K562 (cell line): ENCODE measurements around the gene GATAD1. TPM values are rescaled to one million over a fixed set of nuclear protein-coding genes. Genes with fewer than 3 reads are reported as not detected.
A peak's percentile ranks its signal among the peaks of the same experiment; 100 is the strongest.

Source experiments
- ARID1B ChIP-seq: fragments of 450-650 bp; IDR thresholded peaks from 2 replicates; pipeline ENCODE4 v1.6.1; 2016; ENCODE audit warnings: antibody characterized with exemption, mild to moderate bottlenecking, inconsistent platforms
- CBX3 ChIP-seq, 2 experiments: IDR thresholded peaks; 1 replicate in 1 of 2; 2 replicates in 1 of 2; pipeline ENCODE4 v1.6.1; 2012; ENCODE audit warnings: inconsistent platforms in 2 of 2, low read length in 2 of 2, borderline replicate concordance in 1 of 2, control low read depth in 1 of 2
- CHD2 ChIP-seq: IDR thresholded peaks from 2 replicates; pipeline ENCODE4 v1.6.1; 2011; ENCODE audit warnings: low read depth, low read length
- ELF1 ChIP-seq: fragments of 200-800 bp; sonication (Bioruptor generic); IDR thresholded peaks from 2 replicates; pipeline ENCODE4 v1.6.1; 2016; ENCODE audit warnings: missing genetic modification characterization, missing compliant biosample characterization
- ESRRA ChIP-seq: fragments of 450-650 bp; IDR thresholded peaks from 2 replicates; pipeline ENCODE4 v1.6.1; 2014; ENCODE audit warnings: low read depth, mild to moderate bottlenecking, moderate library complexity, borderline replicate concordance
- NCOA1 ChIP-seq: fragments of 450-650 bp; IDR thresholded peaks from 2 replicates; pipeline ENCODE4 v1.6.1; 2016; ENCODE audit warnings: low read depth
- PHF20 ChIP-seq: fragments of 450-650 bp; IDR thresholded peaks from 2 replicates; pipeline ENCODE4 v1.6.1; 2018; ENCODE audit not compliant: partially characterized antibody
- SMC3 ChIP-seq: conservative IDR thresholded peaks from 2 replicates; pipeline ENCODE4 v1.6.1; 2011; ENCODE audit warnings: low read depth, low read length, improper control_type of control experiment; ENCODE audit not compliant: insufficient read depth
- TBP ChIP-seq: optimal IDR thresholded peaks from 2 replicates; pipeline ENCODE3; 2011; ENCODE audit warnings: low read depth, low read length, improper control_type of control experiment
- TEAD1 ChIP-seq, 2 experiments: fragments of 450-650 bp in 1 of 2; sonication (generic) in 1 of 2; formaldehyde crosslinking; IDR thresholded peaks; 2 replicates each; pipeline versions ENCODE4 v1.4.0 to v1.8.0; 2020 to 2022; ENCODE audit warnings: mild to moderate bottlenecking in 2 of 2, missing genetic modification reagents in 1 of 2
- TGIF2 ChIP-seq: sonication (generic); formaldehyde crosslinking; IDR thresholded peaks from 2 replicates; pipeline ENCODE4 v1.8.1; 2022; ENCODE audit warnings: mild to moderate bottlenecking, missing genetic modification reagents, moderate library complexity
- ZFP1 ChIP-seq: fragments of 450-650 bp; formaldehyde crosslinking; IDR thresholded peaks from 2 replicates; pipeline ENCODE4 v1.4.0; 2020; ENCODE audit warnings: mild to moderate bottlenecking, mixed read lengths
- ZNF253 ChIP-seq: fragments of 250-450 bp; sonication (Bioruptor Pico); conservative IDR thresholded peaks from 2 replicates; pipeline ENCODE4 v1.6.1; 2021; ENCODE audit warnings: mild to moderate bottlenecking
- ZNF507 ChIP-seq: conservative IDR thresholded peaks from 2 replicates; pipeline ENCODE4 v1.6.1; 2017; ENCODE audit warnings: missing genetic modification characterization, missing compliant biosample characterization
- polyA plus RNA-seq, 8 experiments: library from polyadenylated mRNA; depleted of rRNA in 4 of 8; stranded (reverse) in 5 of 8; unstranded in 3 of 8; fragments of >200 nt; fragmentation: Nextera tagmentation in 2 of 8; fragmentation: Illumina TruSeq in 1 of 8; extraction: Ambion mirVana in 2 of 8; extraction: Trizol in 1 of 8; gene quantifications; 2 replicates each; pipeline versions ENCODE4 v1.2.1 to v1.2.3, GENCODE V29; 2011 to 2014; ENCODE audit warnings: inconsistent platforms in 1 of 8, missing spikeins in 1 of 8
- total RNA-seq, 7 experiments: library from RNA; depleted of rRNA in 6 of 7; stranded (reverse); fragments of >200 nt in 6 of 7; fragmentation: Illumina TruSeq in 2 of 7; extraction: Trizol in 2 of 7; gene quantifications; 2 replicates each; pipeline versions ENCODE4 v1.2.1 to v1.2.3, GENCODE V29; 2011 to 2021; ENCODE audit warnings: low replicate concordance in 1 of 7
- TF ChIP-seq, protein P1 (sequence below): sonication (generic); formaldehyde crosslinking; IDR thresholded peaks from 2 replicates; pipeline ENCODE4 v1.8.1; 2023; ENCODE audit warnings: mild to moderate bottlenecking, missing genetic modification reagents
- TF ChIP-seq, protein P2 (sequence below): sonication (generic); formaldehyde crosslinking; IDR thresholded peaks from 2 replicates; pipeline ENCODE4 v1.8.0; 2022; ENCODE audit warnings: mild to moderate bottlenecking, low read depth, missing genetic modification reagents
- TF ChIP-seq, protein P3 (sequence below): fragments of 450-650 bp; IDR thresholded peaks from 2 replicates; pipeline ENCODE4 v1.6.1; 2016; ENCODE audit warnings: antibody characterized with exemption
- TF ChIP-seq, protein P4 (sequence below), 2 experiments: fragments of 150-350 bp in 1 of 2; IDR thresholded peaks; 2 replicates each; pipeline ENCODE4 v1.6.1; 2012 to 2016; ENCODE audit warnings: low read depth in 2 of 2, low read length in 2 of 2, mild to moderate bottlenecking in 1 of 2, moderate library complexity in 1 of 2

Gene GATAD1
- total and polyA plus RNA-seq, 9 of the 15 experiments (the other 6 are each of a cell fraction or from before 2014, with no cell fraction given): 9.3 to 67.7 (median 34.3) TPM

DNA sequence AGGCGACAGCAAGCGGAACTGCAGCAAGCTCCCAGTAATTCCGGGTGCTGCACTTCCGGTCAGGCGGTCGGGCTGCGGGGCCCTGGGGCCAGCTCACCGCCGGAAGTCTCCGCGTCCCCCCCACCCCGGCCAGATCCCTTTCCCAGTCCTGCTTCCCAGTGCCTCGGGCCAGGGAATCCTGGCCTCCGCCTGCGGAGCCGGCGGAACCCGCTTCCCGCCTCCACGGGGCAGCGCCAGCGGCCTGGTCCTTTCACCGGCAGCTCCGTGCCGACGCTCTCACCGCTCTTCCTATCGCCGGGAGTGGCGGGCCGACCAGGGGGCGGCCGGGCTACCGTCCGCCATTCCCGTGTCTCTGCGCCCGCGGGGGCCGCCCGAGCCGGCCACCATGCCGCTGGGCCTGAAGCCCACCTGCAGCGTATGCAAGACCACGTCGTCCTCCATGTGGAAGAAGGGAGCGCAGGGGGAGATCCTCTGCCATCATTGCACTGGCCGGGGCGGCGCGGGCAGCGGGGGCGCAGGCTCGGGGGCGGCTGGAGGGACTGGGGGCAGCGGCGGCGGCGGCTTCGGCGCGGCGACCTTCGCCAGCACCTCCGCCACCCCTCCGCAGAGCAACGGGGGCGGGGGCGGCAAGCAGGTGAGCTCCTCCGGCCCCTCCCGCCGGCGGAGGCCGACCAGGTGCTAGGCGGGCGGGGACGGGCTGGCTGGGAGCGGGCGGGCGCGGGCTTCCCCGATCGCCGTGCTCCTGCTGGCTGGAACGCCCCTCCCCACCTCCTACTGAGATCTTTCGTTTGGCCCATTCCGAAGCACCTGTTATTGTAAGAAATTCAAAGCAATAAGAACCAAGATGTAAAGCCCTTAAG lies at the start of gene GATAD1 (continued):
- TF ChIP-seq, protein P1, sequence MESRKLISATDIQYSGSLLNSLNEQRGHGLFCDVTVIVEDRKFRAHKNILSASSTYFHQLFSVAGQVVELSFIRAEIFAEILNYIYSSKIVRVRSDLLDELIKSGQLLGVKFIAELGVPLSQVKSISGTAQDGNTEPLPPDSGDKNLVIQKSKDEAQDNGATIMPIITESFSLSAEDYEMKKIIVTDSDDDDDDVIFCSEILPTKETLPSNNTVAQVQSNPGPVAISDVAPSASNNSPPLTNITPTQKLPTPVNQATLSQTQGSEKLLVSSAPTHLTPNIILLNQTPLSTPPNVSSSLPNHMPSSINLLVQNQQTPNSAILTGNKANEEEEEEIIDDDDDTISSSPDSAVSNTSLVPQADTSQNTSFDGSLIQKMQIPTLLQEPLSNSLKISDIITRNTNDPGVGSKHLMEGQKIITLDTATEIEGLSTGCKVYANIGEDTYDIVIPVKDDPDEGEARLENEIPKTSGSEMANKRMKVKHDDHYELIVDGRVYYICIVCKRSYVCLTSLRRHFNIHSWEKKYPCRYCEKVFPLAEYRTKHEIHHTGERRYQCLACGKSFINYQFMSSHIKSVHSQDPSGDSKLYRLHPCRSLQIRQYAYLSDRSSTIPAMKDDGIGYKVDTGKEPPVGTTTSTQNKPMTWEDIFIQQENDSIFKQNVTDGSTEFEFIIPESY (CRISPR knock-in tag): 0 out of 2 replicates have a peak, but pooled peaks have one; percentile 67
- TF ChIP-seq, protein P2, sequence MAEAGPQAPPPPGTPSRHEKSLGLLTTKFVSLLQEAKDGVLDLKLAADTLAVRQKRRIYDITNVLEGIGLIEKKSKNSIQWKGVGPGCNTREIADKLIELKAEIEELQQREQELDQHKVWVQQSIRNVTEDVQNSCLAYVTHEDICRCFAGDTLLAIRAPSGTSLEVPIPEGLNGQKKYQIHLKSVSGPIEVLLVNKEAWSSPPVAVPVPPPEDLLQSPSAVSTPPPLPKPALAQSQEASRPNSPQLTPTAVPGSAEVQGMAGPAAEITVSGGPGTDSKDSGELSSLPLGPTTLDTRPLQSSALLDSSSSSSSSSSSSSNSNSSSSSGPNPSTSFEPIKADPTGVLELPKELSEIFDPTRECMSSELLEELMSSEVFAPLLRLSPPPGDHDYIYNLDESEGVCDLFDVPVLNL (CRISPR knock-in tag): no peak
- TF ChIP-seq, protein P3, sequence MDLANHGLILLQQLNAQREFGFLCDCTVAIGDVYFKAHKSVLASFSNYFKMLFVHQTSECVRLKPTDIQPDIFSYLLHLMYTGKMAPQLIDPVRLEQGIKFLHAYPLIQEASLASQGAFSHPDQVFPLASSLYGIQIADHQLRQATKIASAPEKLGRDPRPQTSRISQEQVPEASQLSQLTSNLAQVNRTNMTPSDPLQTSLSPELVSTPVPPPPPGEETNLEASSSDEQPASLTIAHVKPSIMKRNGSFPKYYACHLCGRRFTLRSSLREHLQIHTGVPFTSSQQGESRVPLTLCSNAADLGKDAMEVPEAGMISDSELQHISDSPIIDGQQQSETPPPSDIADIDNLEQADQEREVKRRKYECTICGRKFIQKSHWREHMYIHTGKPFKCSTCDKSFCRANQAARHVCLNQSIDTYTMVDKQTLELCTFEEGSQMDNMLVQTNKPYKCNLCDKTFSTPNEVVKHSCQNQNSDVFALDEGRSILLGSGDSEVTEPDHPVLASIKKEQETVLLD: no peak
- 0 out of 2 replicates have a peak, but pooled peaks have one; percentile 26 for TF ChIP-seq CHD2
- peak; percentile 81 for TF ChIP-seq SMC3
- TF ChIP-seq ELF1: peak; percentile 97
- TF ChIP-seq NCOA1: peak; percentile 81; the same call in 1 of the 2 replicates
- TF ChIP-seq TBP: peak; percentile 69
- TF ChIP-seq PHF20: peak; percentile 79
- no peak for TF ChIP-seq ZNF507 (tag)
- TF ChIP-seq TEAD1 (CRISPR knock-in tag; IDR thresholded peaks at IDR 0.05): peak in 1 of 2 experiments; percentile 81; a peak in 2 of 4 replicates
- TF ChIP-seq ZNF253 (CRISPR knock-in tag): no peak
- TF ChIP-seq ZFP1 (CRISPR knock-in tag): no peak
- peak; percentile 22; the same call in 1 of the 2 replicates for TF ChIP-seq ESRRA
- TF ChIP-seq ARID1B: 0 out of 2 replicates have a peak, but pooled peaks have one; percentile 25
- TF ChIP-seq, protein P4, sequence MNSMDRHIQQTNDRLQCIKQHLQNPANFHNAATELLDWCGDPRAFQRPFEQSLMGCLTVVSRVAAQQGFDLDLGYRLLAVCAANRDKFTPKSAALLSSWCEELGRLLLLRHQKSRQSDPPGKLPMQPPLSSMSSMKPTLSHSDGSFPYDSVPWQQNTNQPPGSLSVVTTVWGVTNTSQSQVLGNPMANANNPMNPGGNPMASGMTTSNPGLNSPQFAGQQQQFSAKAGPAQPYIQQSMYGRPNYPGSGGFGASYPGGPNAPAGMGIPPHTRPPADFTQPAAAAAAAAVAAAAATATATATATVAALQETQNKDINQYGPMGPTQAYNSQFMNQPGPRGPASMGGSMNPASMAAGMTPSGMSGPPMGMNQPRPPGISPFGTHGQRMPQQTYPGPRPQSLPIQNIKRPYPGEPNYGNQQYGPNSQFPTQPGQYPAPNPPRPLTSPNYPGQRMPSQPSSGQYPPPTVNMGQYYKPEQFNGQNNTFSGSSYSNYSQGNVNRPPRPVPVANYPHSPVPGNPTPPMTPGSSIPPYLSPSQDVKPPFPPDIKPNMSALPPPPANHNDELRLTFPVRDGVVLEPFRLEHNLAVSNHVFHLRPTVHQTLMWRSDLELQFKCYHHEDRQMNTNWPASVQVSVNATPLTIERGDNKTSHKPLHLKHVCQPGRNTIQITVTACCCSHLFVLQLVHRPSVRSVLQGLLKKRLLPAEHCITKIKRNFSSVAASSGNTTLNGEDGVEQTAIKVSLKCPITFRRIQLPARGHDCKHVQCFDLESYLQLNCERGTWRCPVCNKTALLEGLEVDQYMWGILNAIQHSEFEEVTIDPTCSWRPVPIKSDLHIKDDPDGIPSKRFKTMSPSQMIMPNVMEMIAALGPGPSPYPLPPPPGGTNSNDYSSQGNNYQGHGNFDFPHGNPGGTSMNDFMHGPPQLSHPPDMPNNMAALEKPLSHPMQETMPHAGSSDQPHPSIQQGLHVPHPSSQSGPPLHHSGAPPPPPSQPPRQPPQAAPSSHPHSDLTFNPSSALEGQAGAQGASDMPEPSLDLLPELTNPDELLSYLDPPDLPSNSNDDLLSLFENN (IDR thresholded peaks at IDR 0.05; ENCODE audit: low read depth in 2 of 2, low read length in 2 of 2): peak in 1 of 2 experiments; percentile 70; a peak in 1 of 4 replicates
- 0 out of 2 replicates have a peak, but pooled peaks have one; percentile 40 for TF ChIP-seq TGIF2 (CRISPR knock-in tag)
- TF ChIP-seq CBX3 (IDR thresholded peaks at IDR 0.05; ENCODE audit: borderline replicate concordance in 1 of 2, low read length in 2 of 2): peak in 1 of 2 experiments; percentile 72; a peak in 1 of 3 replicates
